GM12891 (cell line): ENCODE results near the gene CDH15.

Experiments
- DNase-seq: peaks from one replicate; pipeline ENCODE4 v3.0.0; 2011; ENCODE audit warnings: low spot score; ENCODE audit not compliant: insufficient read length
- FAIRE-seq: peaks from 2 replicates; lab custom pipeline; 2011; peaks lifted over from hg19 to GRCh38; lab: Jason Lieb, UNC
- PAX5 ChIP-seq: IDR thresholded peaks from 2 replicates; pipeline ENCODE4 v1.6.1; 2011; ENCODE audit warnings: low read length, moderate library complexity, mild to moderate bottlenecking; ENCODE audit not compliant: insufficient read depth, severe bottlenecking
- POLR2A ChIP-seq: IDR thresholded peaks from 2 replicates; pipeline ENCODE4 v1.6.1; 2011; ENCODE audit warnings: low read depth, low read length, control low read depth
- POLR2AphosphoS5 ChIP-seq: IDR thresholded peaks from 2 replicates; pipeline ENCODE4 v1.6.1; 2011; ENCODE audit warnings: low read depth, low read length, control low read depth
- POU2F2 ChIP-seq: IDR thresholded peaks from 2 replicates; pipeline ENCODE4 v1.6.1; 2011; ENCODE audit warnings: low read depth, mild to moderate bottlenecking, control low read depth, low read length, moderate library complexity
- SPI1 ChIP-seq: IDR thresholded peaks from 2 replicates; pipeline ENCODE4 v1.6.1; 2011; ENCODE audit warnings: low read depth, low read length, control low read depth
- TAF1 ChIP-seq: IDR thresholded peaks from 2 replicates; pipeline ENCODE4 v1.6.1; 2011; ENCODE audit warnings: low read depth, low read length, control low read depth

CDH15 gene

GRCh38 chr16:89172528-89173173 is 1.1 kb downstream of the CDH15 start:
- no peak for TF ChIP-seq SPI1
- TF ChIP-seq PAX5: no peak
- TF ChIP-seq POLR2AphosphoS5: no peak
- no peak for TF ChIP-seq TAF1
- no peak for TF ChIP-seq POLR2A
- no peak for TF ChIP-seq POU2F2
- no peak for DNase-seq
- no peak for FAIRE-seq

- FAIRE-seq (no peak), DNase-seq (no peak)
- TF ChIP-seq POU2F2 (no peak), POLR2AphosphoS5 (no peak), TAF1 (no peak), POLR2A (no peak), PAX5 (no peak), SPI1 (no peak)
Observed at GRCh38 chr16:89173174-89173921, 1.8 kb downstream of the CDH15 start.

- DNase-seq: no peak
- TF ChIP-seq POLR2A (no peak), POU2F2 (no peak), PAX5 (no peak), SPI1 (no peak), POLR2AphosphoS5 (no peak), TAF1 (no peak)
- FAIRE-seq: no peak
Observed at GRCh38 chr16:89174055-89174827, 2.7 kb downstream of the CDH15 start.

GRCh38 chr16:89174877-89175276 is 3.3 kb downstream of the CDH15 start:
- FAIRE-seq: no peak
- no peak for DNase-seq
- TF ChIP-seq POLR2A (no peak), POLR2AphosphoS5 (no peak), POU2F2 (no peak), TAF1 (no peak), SPI1 (no peak), PAX5 (no peak)

- TF ChIP-seq POU2F2: no peak
- no peak for TF ChIP-seq TAF1
- no peak for TF ChIP-seq PAX5
- no peak for TF ChIP-seq POLR2A
- TF ChIP-seq POLR2AphosphoS5: no peak
- TF ChIP-seq SPI1: no peak
- FAIRE-seq: no peak
- DNase-seq: no peak
Observed at GRCh38 chr16:89175280-89176146, 4.0 kb downstream of the CDH15 start.

GRCh38 chr16:89176147-89176690 is 4.7 kb downstream of the CDH15 start:
- TF ChIP-seq TAF1 (no peak), POU2F2 (no peak), PAX5 (no peak), POLR2A (no peak), POLR2AphosphoS5 (no peak), SPI1 (no peak)
- FAIRE-seq: no peak
- no peak for DNase-seq

- TF ChIP-seq POLR2A (no peak), POU2F2 (no peak), TAF1 (no peak), PAX5 (no peak), POLR2AphosphoS5 (no peak), SPI1 (no peak)
- DNase-seq (no peak), FAIRE-seq (no peak)
Observed at GRCh38 chr16:89176717-89177116, 5.2 kb downstream of the CDH15 start.

GRCh38 chr16:89177501-89177900 is 6.0 kb downstream of the CDH15 start:
- FAIRE-seq: no peak
- TF ChIP-seq TAF1 (no peak), POLR2A (no peak), POU2F2 (no peak), PAX5 (no peak), SPI1 (no peak), POLR2AphosphoS5 (no peak)
- DNase-seq: no peak
